ENCODE results near the gene FBXO38. TPM values are rescaled to one million over a fixed set of nuclear protein-coding genes. Genes with fewer than 3 reads are reported as not detected.

FBXO38 gene
- polyA plus RNA-seq, 3 donors, result 6.8 to 22.1 (median 14.8) TPM

DNA sequence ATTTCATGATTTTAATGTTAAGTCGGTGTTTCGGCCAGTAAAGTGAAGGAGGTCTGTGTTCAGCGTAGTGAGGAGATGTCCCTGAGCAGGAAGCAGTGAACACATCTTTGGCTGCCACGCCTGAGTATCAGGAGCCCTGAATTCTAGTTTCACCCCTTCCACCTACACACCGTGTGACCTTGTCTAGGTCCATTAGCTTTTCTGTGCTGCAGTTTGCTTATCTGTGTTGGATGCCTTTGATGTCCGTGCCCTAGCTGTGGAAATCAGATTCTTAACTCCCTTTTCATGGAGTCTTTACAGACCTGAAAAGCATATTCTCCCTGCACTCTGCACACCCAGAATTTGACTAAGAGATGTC is 601 bp downstream of the FBXO38 start:
- no peak for DNase-seq
- H3K79me2 ChIP-seq (ENCODE audit: insufficient read depth, low read length), result peaks cover 65% of the 10 kb centered on the region

GRCh38 chr5:148385094-148385493 is 1.3 kb downstream of the FBXO38 start:
- Mint-ChIP-seq H3K9me3 (no peaks in the 10 kb centered on the region), H3K27ac (peak overlapping the region in 3 of 7 donors; percentile 3 to 55 (median 52)), H3K27me3 (ENCODE audit: low read depth in 3 of 3) (peaks cover 0 to 4% (median 2%) of the 10 kb centered on the region in 3 donors), H3K4me1 (peaks cover 48% of the 10 kb centered on the region), H3K4me3 (peak overlapping the region; percentile 1 to 13), H3K36me3 (peaks cover 25 to 29% of the 10 kb centered on the region in 2 donors)
- peak overlapping the region in 1 of 2 donors; percentile 97 for H3K27ac ChIP-seq (ENCODE audit: low read depth in 1 of 2, low read length in 2 of 2)
- no peak for DNase-seq
- no CpG with 5 or more reads among the region's 1 CpG for WGBS (ENCODE audit: insufficient coverage)
- peak overlapping the region in 1 of 3 experiments; percentile 86 for H3K4me3 ChIP-seq (replicated peaks in 1 of 3; ENCODE audit: low read depth in 2 of 3, low read length in 3 of 3)
- H3K4me1 ChIP-seq (ENCODE audit: control insufficient read depth in 1 of 2, insufficient read depth in 2 of 2, low read length in 2 of 2), result peaks cover 27 to 30% of the 10 kb centered on the region in 2 donors
- intact Hi-C loops (cut with micrococcal nuclease), result loop anchor here in 1 of 2 donors (2.0 kb wide), 1 partner anchor 18 kb away; no protein-coding TSS in a partner anchor
- H3K27me3 ChIP-seq (ENCODE audit: control insufficient read depth in 2 of 2, insufficient read depth in 2 of 2, low read length in 2 of 2), result no peaks in the 10 kb centered on the region
- peaks cover 72% of the 10 kb centered on the region for H3K79me2 ChIP-seq (ENCODE audit: insufficient read depth, low read length)
- H3K4me2 ChIP-seq (replicated peaks; ENCODE audit: extremely low read depth, low read length, poor library complexity, severe bottlenecking), result peak overlapping the region; percentile 81
- peaks cover 0 to 18% of the 10 kb centered on the region in 2 donors for H3K36me3 ChIP-seq (replicated peaks in 1 of 2; ENCODE audit: control insufficient read depth in 1 of 2, insufficient read depth in 2 of 2, low read length in 2 of 2)
- peaks cover 20% of the 10 kb centered on the region for H4K20me1 ChIP-seq (ENCODE audit: insufficient read depth, low read length)
- H3K9ac ChIP-seq (ENCODE audit: insufficient read depth, low read length, poor library complexity, severe bottlenecking), result no peak overlapping the region
- TF ChIP-seq, protein P1, sequence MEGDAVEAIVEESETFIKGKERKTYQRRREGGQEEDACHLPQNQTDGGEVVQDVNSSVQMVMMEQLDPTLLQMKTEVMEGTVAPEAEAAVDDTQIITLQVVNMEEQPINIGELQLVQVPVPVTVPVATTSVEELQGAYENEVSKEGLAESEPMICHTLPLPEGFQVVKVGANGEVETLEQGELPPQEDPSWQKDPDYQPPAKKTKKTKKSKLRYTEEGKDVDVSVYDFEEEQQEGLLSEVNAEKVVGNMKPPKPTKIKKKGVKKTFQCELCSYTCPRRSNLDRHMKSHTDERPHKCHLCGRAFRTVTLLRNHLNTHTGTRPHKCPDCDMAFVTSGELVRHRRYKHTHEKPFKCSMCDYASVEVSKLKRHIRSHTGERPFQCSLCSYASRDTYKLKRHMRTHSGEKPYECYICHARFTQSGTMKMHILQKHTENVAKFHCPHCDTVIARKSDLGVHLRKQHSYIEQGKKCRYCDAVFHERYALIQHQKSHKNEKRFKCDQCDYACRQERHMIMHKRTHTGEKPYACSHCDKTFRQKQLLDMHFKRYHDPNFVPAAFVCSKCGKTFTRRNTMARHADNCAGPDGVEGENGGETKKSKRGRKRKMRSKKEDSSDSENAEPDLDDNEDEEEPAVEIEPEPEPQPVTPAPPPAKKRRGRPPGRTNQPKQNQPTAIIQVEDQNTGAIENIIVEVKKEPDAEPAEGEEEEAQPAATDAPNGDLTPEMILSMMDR (IDR thresholded peaks at IDR 0.05), result no peak
- no peaks in the 10 kb centered on the region for H3K9me3 ChIP-seq (replicated peaks in 1 of 2; ENCODE audit: control insufficient read depth in 1 of 2, insufficient read depth in 1 of 2, low read length in 2 of 2)
- no peak overlapping the region for H2AFZ ChIP-seq (ENCODE audit: insufficient read depth, low read depth, low read length, poor library complexity, severe bottlenecking)

More for the DNA sequence above, 601 bp downstream of the FBXO38 start:
- H2AFZ ChIP-seq (ENCODE audit: insufficient read depth, low read depth, low read length, poor library complexity, severe bottlenecking), result peak overlapping the region; percentile 77
- H3K27ac Mint-ChIP-seq, result peak overlapping the region; percentile 95 to 99 (median 98)
- H4K20me1 ChIP-seq (ENCODE audit: insufficient read depth, low read length), result peaks cover 17% of the 10 kb centered on the region
- H3K36me3 ChIP-seq (replicated peaks in 1 of 2; ENCODE audit: control insufficient read depth in 1 of 2, insufficient read depth in 2 of 2, low read length in 2 of 2), result peaks cover 0 to 13% of the 10 kb centered on the region in 2 donors
- H3K4me3 Mint-ChIP-seq, result peak overlapping the region; percentile 88 to 97
- H3K4me3 ChIP-seq (replicated peaks in 1 of 3; ENCODE audit: low read depth in 2 of 3, low read length in 3 of 3), result peak overlapping the region; percentile 82 to 86 (median 85)
- H3K9ac ChIP-seq (ENCODE audit: insufficient read depth, low read length, poor library complexity, severe bottlenecking), result peak overlapping the region; percentile 94
- 9% methylated on average over 6 of the region's 6 CpGs for WGBS (ENCODE audit: insufficient coverage)
- H3K27ac ChIP-seq (ENCODE audit: low read depth in 1 of 2, low read length in 2 of 2), result peak overlapping the region; percentile 91 to 97
- no peaks in the 10 kb centered on the region for H3K27me3 ChIP-seq (ENCODE audit: control insufficient read depth in 2 of 2, insufficient read depth in 2 of 2, low read length in 2 of 2)
- H3K9me3 ChIP-seq (replicated peaks in 1 of 2; ENCODE audit: control insufficient read depth in 1 of 2, insufficient read depth in 1 of 2, low read length in 2 of 2), result no peaks in the 10 kb centered on the region
- H3K27me3 Mint-ChIP-seq (ENCODE audit: low read depth in 3 of 3), result peaks cover 0 to 4% (median 2%) of the 10 kb centered on the region in 3 donors
- H3K4me2 ChIP-seq (replicated peaks; ENCODE audit: extremely low read depth, low read length, poor library complexity, severe bottlenecking), result peak overlapping the region; percentile 81
- intact Hi-C loops (cut with micrococcal nuclease), result loop anchor here in 1 of 2 donors (2.0 to 5.0 kb wide), 2 partner anchors 18 to 197 kb away; no protein-coding TSS in a partner anchor
- TF ChIP-seq, protein P1 (IDR thresholded peaks at IDR 0.05), result no peak
- peaks cover 19 to 27% of the 10 kb centered on the region in 2 donors for H3K36me3 Mint-ChIP-seq
- H3K4me1 ChIP-seq (ENCODE audit: control insufficient read depth in 1 of 2, insufficient read depth in 2 of 2, low read length in 2 of 2), result peaks cover 27 to 30% of the 10 kb centered on the region in 2 donors
- peaks cover 48% of the 10 kb centered on the region for H3K4me1 Mint-ChIP-seq
- peaks cover 0 to 3% (median under 1%) of the 10 kb centered on the region in 7 donors for H3K9me3 Mint-ChIP-seq

Data from CD14-positive monocyte (primary cell).